SK-N-SH treated with all-trans-retinoic acid at 6 μM for 48 hours (cell line): ENCODE results near the gene BCL2A1.
"Not testable (repeated sequence)": the region's sequence is repeated elsewhere in the genome, so short reads cannot be mapped to it uniquely, and the experiment has no call there.

ENCODE experiments used
- ATAC-seq: fragments of 200-7000 bp; cut with Tn5 transposase; 3 replicates; pipeline ENCODE4 v1.9.1; 2020; ENCODE audit warnings: mild to moderate bottlenecking, moderate library complexity
- CSDC2 ChIP-seq: fragments of 250-450 bp; sonication (Bioruptor Pico); IDR thresholded peaks from 2 replicates; pipeline ENCODE4 v1.5.0; 2020; ENCODE audit warnings: mild to moderate bottlenecking, moderate library complexity
- ESRRG ChIP-seq: fragments of 250-450 bp; sonication (Bioruptor Pico); IDR thresholded peaks from 2 replicates; pipeline ENCODE4 v1.6.1; 2021; ENCODE audit warnings: mild to moderate bottlenecking
- GLIS3 ChIP-seq: fragments of 250-450 bp; sonication (Bioruptor Pico); IDR thresholded peaks from 2 replicates; pipeline ENCODE4 v1.5.0; 2020; ENCODE audit warnings: mild to moderate bottlenecking, moderate library complexity
- ISL1 ChIP-seq: fragments of 250-450 bp; sonication (Bioruptor Pico); IDR thresholded peaks from 2 replicates; pipeline ENCODE4 v2.1.2; 2022; ENCODE audit warnings: mild to moderate bottlenecking, moderate library complexity
- OSR1 ChIP-seq: fragments of 250-450 bp; sonication (Bioruptor Pico); IDR thresholded peaks from 2 replicates; pipeline ENCODE4 v1.8.0; 2022; ENCODE audit warnings: moderate library complexity, mild to moderate bottlenecking, inconsistent platforms
- PPARA ChIP-seq: fragments of 250-450 bp; sonication (Bioruptor Pico); IDR thresholded peaks from 2 replicates; pipeline ENCODE4 v1.5.0; 2020; ENCODE audit warnings: mild to moderate bottlenecking, borderline replicate concordance
- RARB ChIP-seq: fragments of 250-450 bp; sonication (Bioruptor Pico); IDR thresholded peaks from 2 replicates; pipeline ENCODE4 v1.8.0; 2021; ENCODE audit warnings: mild to moderate bottlenecking, moderate library complexity
- SNAI2 ChIP-seq: fragments of 250-450 bp; sonication (Bioruptor Pico); IDR thresholded peaks from 2 replicates; pipeline ENCODE4 v1.5.0; 2020; ENCODE audit warnings: mild to moderate bottlenecking, moderate library complexity
- TCF4 ChIP-seq: fragments of 250-450 bp; sonication (Bioruptor Pico); IDR thresholded peaks from 2 replicates; pipeline ENCODE4 v1.8.0; 2021; ENCODE audit warnings: mild to moderate bottlenecking, moderate library complexity, borderline replicate concordance
- ZFP3 ChIP-seq: fragments of 250-450 bp; sonication (Bioruptor Pico); IDR thresholded peaks from 2 replicates; pipeline ENCODE4 v1.5.0; 2020; ENCODE audit warnings: mild to moderate bottlenecking, moderate library complexity
- ZNF8 ChIP-seq: fragments of 450-650 bp; formaldehyde crosslinking; IDR thresholded peaks from 2 replicates; pipeline ENCODE4 v1.5.0; 2020; ENCODE audit warnings: mild to moderate bottlenecking, moderate library complexity
- TF ChIP-seq, protein P1 (sequence below): fragments of 250-450 bp; sonication (Bioruptor Pico); IDR thresholded peaks from 2 replicates; pipeline ENCODE4 v1.5.0; 2020; ENCODE audit warnings: mild to moderate bottlenecking, moderate library complexity
- TF ChIP-seq, protein P2 (sequence below): fragments of 250-450 bp; sonication (Bioruptor Pico); IDR thresholded peaks from 2 replicates; pipeline ENCODE4 v1.5.1; 2021; ENCODE audit warnings: mild to moderate bottlenecking, moderate library complexity
- TF ChIP-seq, protein P3 (sequence below): fragments of 250-450 bp; sonication (Bioruptor Pico); IDR thresholded peaks from 2 replicates; pipeline ENCODE4 v1.8.0; 2020; ENCODE audit warnings: mild to moderate bottlenecking, moderate library complexity, borderline replicate concordance
- TF ChIP-seq, protein P4 (sequence below): fragments of 250-450 bp; sonication (Bioruptor Pico); IDR thresholded peaks from 2 replicates; pipeline ENCODE4 v1.5.1; 2020; ENCODE audit warnings: low read depth, mild to moderate bottlenecking, moderate library complexity
- TF ChIP-seq, protein P5 (sequence below): fragments of 250-450 bp; sonication (Bioruptor Pico); IDR thresholded peaks from 2 replicates; pipeline ENCODE4 v1.8.0; 2021; ENCODE audit warnings: low read depth, mild to moderate bottlenecking, moderate library complexity, borderline replicate concordance

The BCL2A1 gene

DNA sequence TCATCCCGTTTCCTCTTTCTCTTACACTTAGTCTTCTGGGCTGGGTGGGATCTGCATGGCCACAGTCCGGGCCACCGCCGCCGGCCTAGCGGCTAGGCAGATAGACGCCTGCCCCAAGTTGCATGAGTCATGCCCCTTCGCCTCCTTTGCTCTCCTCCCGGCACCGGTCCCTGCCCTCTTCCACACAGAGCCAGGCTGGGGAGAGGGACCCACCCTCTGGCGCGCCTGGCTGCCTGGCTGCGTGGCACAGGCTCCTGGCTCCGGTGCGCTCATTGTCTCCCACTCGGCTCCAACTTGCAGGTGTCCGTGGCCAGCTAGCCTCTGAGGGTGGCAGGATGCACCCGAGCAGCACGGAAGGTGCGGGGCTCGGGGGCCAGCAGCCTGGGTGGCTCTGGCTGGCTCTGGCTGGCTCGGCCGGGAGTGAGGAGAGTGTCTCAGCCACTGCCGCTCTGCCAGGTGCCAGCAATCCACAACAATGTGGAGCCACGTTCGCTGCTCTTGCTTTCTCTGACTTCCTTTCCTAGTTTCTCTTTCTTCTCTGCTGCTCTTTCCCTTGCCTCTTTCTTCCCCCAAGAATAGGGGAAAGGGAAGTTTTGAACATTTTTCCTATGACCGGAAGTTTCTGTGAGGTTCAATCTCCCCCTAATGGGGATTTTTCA is 51.8 kb downstream of the BCL2A1 start (continued):
- TF ChIP-seq, protein P1, sequence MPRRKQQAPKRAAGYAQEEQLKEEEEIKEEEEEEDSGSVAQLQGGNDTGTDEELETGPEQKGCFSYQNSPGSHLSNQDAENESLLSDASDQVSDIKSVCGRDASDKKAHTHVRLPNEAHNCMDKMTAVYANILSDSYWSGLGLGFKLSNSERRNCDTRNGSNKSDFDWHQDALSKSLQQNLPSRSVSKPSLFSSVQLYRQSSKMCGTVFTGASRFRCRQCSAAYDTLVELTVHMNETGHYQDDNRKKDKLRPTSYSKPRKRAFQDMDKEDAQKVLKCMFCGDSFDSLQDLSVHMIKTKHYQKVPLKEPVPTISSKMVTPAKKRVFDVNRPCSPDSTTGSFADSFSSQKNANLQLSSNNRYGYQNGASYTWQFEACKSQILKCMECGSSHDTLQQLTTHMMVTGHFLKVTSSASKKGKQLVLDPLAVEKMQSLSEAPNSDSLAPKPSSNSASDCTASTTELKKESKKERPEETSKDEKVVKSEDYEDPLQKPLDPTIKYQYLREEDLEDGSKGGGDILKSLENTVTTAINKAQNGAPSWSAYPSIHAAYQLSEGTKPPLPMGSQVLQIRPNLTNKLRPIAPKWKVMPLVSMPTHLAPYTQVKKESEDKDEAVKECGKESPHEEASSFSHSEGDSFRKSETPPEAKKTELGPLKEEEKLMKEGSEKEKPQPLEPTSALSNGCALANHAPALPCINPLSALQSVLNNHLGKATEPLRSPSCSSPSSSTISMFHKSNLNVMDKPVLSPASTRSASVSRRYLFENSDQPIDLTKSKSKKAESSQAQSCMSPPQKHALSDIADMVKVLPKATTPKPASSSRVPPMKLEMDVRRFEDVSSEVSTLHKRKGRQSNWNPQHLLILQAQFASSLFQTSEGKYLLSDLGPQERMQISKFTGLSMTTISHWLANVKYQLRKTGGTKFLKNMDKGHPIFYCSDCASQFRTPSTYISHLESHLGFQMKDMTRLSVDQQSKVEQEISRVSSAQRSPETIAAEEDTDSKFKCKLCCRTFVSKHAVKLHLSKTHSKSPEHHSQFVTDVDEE, result no peak

DNA sequence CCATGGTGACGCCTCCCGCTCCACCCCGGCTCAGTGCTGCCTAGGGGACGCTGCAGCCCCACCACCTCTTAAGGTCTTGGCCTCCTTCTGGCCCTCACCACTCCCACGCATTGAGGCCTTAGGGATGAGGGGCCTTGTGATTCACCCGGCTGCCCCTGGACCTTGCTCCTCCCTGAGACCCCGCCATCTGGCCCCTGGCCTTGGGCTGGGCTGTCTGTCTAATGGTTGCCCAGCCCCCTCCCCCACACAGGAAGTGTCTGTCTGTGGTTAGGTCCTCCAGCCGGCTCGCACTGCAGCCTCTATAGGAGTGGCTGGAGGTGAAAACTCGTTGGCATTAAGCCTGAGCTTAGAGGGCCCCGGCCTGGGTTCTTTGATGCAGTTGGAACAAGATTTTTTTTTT is 52.7 kb downstream of the BCL2A1 start:
- no peak for ATAC-seq
- TF ChIP-seq PPARA (CRISPR knock-in tag) (no peak), ISL1 (no peak), GLIS3 (CRISPR knock-in tag) (no peak), ZNF8 (no peak), ZFP3 (CRISPR knock-in tag) (no peak), TCF4 (no peak), OSR1 (no peak), RARB (CRISPR knock-in tag) (no peak), SNAI2 (no peak), ESRRG (no peak), CSDC2 (CRISPR knock-in tag) (no peak)
- TF ChIP-seq, protein P2, sequence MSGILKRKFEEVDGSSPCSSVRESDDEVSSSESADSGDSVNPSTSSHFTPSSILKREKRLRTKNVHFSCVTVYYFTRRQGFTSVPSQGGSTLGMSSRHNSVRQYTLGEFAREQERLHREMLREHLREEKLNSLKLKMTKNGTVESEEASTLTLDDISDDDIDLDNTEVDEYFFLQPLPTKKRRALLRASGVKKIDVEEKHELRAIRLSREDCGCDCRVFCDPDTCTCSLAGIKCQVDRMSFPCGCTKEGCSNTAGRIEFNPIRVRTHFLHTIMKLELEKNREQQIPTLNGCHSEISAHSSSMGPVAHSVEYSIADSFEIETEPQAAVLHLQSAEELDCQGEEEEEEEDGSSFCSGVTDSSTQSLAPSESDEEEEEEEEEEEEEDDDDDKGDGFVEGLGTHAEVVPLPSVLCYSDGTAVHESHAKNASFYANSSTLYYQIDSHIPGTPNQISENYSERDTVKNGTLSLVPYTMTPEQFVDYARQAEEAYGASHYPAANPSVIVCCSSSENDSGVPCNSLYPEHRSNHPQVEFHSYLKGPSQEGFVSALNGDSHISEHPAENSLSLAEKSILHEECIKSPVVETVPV, result no peak
- TF ChIP-seq, protein P3, sequence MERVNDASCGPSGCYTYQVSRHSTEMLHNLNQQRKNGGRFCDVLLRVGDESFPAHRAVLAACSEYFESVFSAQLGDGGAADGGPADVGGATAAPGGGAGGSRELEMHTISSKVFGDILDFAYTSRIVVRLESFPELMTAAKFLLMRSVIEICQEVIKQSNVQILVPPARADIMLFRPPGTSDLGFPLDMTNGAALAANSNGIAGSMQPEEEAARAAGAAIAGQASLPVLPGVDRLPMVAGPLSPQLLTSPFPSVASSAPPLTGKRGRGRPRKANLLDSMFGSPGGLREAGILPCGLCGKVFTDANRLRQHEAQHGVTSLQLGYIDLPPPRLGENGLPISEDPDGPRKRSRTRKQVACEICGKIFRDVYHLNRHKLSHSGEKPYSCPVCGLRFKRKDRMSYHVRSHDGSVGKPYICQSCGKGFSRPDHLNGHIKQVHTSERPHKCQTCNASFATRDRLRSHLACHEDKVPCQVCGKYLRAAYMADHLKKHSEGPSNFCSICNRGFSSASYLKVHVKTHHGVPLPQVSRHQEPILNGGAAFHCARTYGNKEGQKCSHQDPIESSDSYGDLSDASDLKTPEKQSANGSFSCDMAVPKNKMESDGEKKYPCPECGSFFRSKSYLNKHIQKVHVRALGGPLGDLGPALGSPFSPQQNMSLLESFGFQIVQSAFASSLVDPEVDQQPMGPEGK (CRISPR knock-in tag), result no peak
- TF ChIP-seq, protein P4, sequence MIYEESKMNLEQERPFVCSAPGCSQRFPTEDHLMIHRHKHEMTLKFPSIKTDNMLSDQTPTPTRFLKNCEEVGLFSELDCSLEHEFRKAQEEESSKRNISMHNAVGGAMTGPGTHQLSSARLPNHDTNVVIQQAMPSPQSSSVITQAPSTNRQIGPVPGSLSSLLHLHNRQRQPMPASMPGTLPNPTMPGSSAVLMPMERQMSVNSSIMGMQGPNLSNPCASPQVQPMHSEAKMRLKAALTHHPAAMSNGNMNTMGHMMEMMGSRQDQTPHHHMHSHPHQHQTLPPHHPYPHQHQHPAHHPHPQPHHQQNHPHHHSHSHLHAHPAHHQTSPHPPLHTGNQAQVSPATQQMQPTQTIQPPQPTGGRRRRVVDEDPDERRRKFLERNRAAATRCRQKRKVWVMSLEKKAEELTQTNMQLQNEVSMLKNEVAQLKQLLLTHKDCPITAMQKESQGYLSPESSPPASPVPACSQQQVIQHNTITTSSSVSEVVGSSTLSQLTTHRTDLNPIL (CRISPR knock-in tag), result no peak
- TF ChIP-seq, protein P5, sequence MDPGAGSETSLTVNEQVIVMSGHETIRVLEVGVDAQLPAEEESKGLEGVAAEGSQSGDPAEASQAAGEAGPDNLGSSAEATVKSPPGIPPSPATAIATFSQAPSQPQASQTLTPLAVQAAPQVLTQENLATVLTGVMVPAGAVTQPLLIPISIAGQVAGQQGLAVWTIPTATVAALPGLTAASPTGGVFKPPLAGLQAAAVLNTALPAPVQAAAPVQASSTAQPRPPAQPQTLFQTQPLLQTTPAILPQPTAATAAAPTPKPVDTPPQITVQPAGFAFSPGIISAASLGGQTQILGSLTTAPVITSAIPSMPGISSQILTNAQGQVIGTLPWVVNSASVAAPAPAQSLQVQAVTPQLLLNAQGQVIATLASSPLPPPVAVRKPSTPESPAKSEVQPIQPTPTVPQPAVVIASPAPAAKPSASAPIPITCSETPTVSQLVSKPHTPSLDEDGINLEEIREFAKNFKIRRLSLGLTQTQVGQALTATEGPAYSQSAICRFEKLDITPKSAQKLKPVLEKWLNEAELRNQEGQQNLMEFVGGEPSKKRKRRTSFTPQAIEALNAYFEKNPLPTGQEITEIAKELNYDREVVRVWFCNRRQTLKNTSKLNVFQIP (CRISPR knock-in tag), result no peak
- TF ChIP-seq, protein P1, result no peak

DNA sequence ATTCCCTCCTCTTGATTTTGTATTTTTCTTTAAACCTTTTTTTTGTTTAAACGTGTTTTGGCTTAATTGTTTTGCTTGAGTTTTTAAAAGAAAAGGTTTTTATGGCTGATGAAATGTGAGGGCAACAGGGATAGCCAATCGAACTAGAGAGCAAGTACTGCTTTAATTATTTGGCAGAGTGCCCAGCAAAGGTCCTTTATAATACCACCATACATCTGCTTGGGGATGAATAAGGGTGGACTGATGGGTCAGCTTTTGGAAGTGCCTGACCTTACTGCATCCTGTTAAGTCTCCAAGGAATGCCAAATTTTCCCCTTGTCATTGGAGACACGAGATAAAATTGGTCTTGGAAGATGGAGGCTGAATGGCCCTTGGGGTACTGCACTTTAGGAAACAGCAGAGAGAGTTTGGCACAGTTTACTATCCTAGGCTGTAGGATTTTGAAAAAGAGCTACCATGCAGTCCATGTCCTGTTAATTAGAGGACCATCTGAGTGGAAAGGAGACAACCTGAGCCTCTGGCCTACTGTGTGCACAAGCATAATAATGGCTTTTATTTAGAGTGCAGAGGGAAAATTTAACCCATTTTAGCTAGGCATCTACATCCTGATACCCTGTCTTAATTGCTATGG is 54.4 kb downstream of the BCL2A1 start:
- ATAC-seq, result no peak
- TF ChIP-seq, protein P4 (CRISPR knock-in tag), result no peak
- TF ChIP-seq OSR1, result no peak

DNA sequence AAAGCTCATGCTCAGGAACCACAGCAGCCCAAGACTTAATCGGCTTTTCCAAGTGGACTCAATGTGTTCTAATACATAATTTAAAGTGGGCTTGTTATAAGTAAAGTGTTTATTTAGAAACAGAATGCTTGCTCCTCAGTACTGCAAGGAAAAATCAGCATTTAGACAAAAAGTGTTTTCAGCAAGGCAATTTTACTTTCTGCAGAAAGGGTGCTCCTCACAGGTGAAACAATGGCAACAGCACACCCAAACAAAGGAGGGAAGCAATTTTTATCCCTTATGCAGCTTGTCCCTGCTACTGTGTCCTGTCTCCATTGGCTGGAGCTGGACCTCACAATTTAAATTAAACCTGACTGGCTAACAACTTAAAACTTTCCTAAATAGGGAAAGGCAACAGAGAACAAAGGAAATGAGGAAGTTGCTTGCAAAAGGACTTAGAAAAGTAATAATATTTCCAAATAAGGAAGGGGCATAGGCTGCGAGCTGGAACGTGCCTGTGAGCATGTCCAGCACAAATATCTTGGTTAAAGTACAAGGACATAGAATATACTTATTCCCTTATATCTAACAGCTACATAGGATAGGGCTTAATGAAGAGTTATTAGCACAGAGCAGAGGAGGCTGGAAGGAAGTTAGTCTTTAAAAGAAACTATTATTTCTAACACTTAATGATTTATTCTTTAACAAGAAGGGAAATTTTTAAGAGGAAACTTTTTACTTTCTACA is 55.1 kb downstream of the BCL2A1 start:
- ATAC-seq, result not testable (repeated sequence)
